ENCODE results near the gene CASK.

The CASK gene

GRCh38 chrX:41502004-41502403 lies 421.4 kb downstream of the CASK start:
- no peak for DNase-seq

GRCh38 chrX:41499984-41500383 lies 423.4 kb downstream of the CASK start:
- DNase-seq, result no peak

- DNase-seq, result no peak
Observed at GRCh38 chrX:41499195-41499594, 424.2 kb downstream of the CASK start.

- DNase-seq, result no peak
Observed at GRCh38 chrX:41491267-41492004, 431.9 kb downstream of the CASK start.

GRCh38 chrX:41490446-41490845 lies 432.9 kb downstream of the CASK start:
- DNase-seq, result no peak

- no peak for DNase-seq
Observed at GRCh38 chrX:41482154-41482850, 441.1 kb downstream of the CASK start.

- DNase-seq, result no peak
Observed at GRCh38 chrX:41481264-41482109, 441.9 kb downstream of the CASK start.

- DNase-seq, result no peak
Observed at GRCh38 chrX:41480508-41481260, 442.7 kb downstream of the CASK start.

GRCh38 chrX:41478381-41478911 lies 444.9 kb downstream of the CASK start:
- DNase-seq, result no peak

- DNase-seq, result no peak
Observed at GRCh38 chrX:41475591-41476241, 447.6 kb downstream of the CASK start.

GRCh38 chrX:41475191-41475590 lies 448.2 kb downstream of the CASK start:
- DNase-seq, result no peak

- no peak for DNase-seq
Observed at GRCh38 chrX:41474726-41475100, 448.6 kb downstream of the CASK start.

- no peak for DNase-seq
Observed at GRCh38 chrX:41473936-41474725, 449.2 kb downstream of the CASK start.

- no peak for DNase-seq
Observed at GRCh38 chrX:41472231-41472815, 451.0 kb downstream of the CASK start.

GRCh38 chrX:41471786-41472185 lies 451.6 kb downstream of the CASK start:
- DNase-seq, result no peak

- DNase-seq, result no peak
Observed at GRCh38 chrX:41470706-41471105, 452.6 kb downstream of the CASK start.

GRCh38 chrX:41468647-41469323 lies 454.6 kb downstream of the CASK start:
- peak; percentile 8 to 49 for DNase-seq
